HL-60 (cell line): ENCODE data around the gene ODC1.

Experiments
- DNase-seq, 2 experiments: peaks; one replicate each; pipeline ENCODE4 v3.0.0-alpha.2; 2010 to 2020; ENCODE audit warnings: low read depth in 1 of 2, low spot score in 1 of 2
- H3K27ac ChIP-seq: fragments of 250-450 bp; sonication (Bioruptor Pico); replicated peaks from 2 replicates; pipeline ENCODE4 v1.5.1; 2020; ENCODE audit warnings: mild to moderate bottlenecking, moderate library complexity
- H3K27me3 ChIP-seq: fragments of 250-450 bp; sonication (Bioruptor Pico); 2 replicates; pipeline ENCODE4 v1.5.1; 2021; ENCODE audit warnings: mild to moderate bottlenecking, moderate library complexity; ENCODE audit not compliant: insufficient read depth, poor library complexity, severe bottlenecking
- H3K4me3 ChIP-seq: replicated peaks from 2 replicates; pipeline ENCODE4 v1.5.1; 2011; ENCODE audit warnings: mild to moderate bottlenecking, control low read depth, low read length; ENCODE audit not compliant: insufficient read depth
- GABPA ChIP-seq: IDR thresholded peaks from 2 replicates; pipeline ENCODE4 v1.6.1; 2012; ENCODE audit warnings: low read depth
- POLR2AphosphoS5 ChIP-seq: IDR thresholded peaks from 2 replicates; pipeline ENCODE4 v1.6.1; 2012; ENCODE audit warnings: low read depth
- SPI1 ChIP-seq: IDR thresholded peaks from 2 replicates; pipeline ENCODE4 v1.6.1; 2012; ENCODE audit warnings: low read depth, mild to moderate bottlenecking, borderline replicate concordance
- long read RNA-seq: library from polyadenylated mRNA; unstranded; transcript quantifications from one replicate; pipeline ENCODE4 v2.0.0, GENCODE V29; 2020
- TF ChIP-seq, protein P1 (sequence below): IDR thresholded peaks from 2 replicates; pipeline ENCODE4 v1.6.1; 2012; ENCODE audit warnings: low read depth; ENCODE audit not compliant: insufficient replicate concordance
- TF ChIP-seq, protein P2 (sequence below): IDR thresholded peaks from one replicate; pipeline ENCODE4 v1.5.1; 2011; ENCODE audit warnings: low read length, control low read depth, inconsistent platforms; ENCODE audit not compliant: insufficient read depth

The ODC1 gene
- long read RNA-seq, transcript ODC1-201 (12 exons, 2,653 nt) = major isoform, 45 of 68 reads
- long read RNA-seq, partial matches to known transcripts = 8 of 68 reads
- long read RNA-seq, other reads (novel, unspliced or antisense) = 14 of 68 reads

DNA sequence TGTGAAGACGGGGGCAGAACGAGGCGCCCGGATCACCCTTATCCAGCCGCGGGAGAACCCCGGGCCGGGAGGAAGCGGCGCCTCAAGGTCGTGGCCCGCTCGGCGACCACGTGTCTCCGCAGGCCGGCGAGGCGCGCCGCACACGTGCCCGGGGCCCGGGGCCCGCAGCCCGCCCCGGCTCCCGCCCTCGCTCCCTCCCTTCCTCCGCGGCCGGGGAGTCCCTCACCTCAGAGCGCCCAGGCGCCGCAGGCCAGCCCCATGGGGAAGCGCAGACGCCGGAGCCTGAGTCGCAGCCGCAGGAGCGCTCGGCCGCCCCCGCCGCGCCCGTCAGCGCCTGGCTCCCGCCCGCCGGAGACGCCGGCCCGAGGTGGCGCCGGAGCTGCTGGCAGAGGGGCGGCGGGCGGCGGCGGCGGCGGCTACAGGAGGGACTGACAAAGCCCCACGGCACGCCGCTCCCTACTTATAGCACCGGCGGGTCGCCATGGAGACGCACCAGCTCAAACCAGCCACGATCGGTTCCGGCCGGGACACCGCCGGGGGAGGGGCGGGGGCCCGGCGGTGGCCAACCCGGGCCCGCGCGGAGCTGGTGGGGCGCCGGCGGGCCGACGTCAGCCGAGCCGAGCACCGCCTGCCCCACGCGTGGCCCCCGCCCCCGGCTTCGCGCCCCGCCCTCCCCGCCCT is at the start of gene ODC1:
Gene ODC1, minus strand, starts transcription at position 433 of the 681 bp plus-strand sequence. CDS start 3,295 bp downstream, outside the sequence.
- no peak; the same call in 1 of the 2 replicates for TF ChIP-seq GABPA
- TF ChIP-seq, protein P1, sequence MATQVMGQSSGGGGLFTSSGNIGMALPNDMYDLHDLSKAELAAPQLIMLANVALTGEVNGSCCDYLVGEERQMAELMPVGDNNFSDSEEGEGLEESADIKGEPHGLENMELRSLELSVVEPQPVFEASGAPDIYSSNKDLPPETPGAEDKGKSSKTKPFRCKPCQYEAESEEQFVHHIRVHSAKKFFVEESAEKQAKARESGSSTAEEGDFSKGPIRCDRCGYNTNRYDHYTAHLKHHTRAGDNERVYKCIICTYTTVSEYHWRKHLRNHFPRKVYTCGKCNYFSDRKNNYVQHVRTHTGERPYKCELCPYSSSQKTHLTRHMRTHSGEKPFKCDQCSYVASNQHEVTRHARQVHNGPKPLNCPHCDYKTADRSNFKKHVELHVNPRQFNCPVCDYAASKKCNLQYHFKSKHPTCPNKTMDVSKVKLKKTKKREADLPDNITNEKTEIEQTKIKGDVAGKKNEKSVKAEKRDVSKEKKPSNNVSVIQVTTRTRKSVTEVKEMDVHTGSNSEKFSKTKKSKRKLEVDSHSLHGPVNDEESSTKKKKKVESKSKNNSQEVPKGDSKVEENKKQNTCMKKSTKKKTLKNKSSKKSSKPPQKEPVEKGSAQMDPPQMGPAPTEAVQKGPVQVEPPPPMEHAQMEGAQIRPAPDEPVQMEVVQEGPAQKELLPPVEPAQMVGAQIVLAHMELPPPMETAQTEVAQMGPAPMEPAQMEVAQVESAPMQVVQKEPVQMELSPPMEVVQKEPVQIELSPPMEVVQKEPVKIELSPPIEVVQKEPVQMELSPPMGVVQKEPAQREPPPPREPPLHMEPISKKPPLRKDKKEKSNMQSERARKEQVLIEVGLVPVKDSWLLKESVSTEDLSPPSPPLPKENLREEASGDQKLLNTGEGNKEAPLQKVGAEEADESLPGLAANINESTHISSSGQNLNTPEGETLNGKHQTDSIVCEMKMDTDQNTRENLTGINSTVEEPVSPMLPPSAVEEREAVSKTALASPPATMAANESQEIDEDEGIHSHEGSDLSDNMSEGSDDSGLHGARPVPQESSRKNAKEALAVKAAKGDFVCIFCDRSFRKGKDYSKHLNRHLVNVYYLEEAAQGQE = peak; percentile 54
- no peak for TF ChIP-seq SPI1
- H3K27ac ChIP-seq = peak within 1 kb of the TSS; percentile 92
- DNase-seq = peak; percentile 88 to 95

DNA sequence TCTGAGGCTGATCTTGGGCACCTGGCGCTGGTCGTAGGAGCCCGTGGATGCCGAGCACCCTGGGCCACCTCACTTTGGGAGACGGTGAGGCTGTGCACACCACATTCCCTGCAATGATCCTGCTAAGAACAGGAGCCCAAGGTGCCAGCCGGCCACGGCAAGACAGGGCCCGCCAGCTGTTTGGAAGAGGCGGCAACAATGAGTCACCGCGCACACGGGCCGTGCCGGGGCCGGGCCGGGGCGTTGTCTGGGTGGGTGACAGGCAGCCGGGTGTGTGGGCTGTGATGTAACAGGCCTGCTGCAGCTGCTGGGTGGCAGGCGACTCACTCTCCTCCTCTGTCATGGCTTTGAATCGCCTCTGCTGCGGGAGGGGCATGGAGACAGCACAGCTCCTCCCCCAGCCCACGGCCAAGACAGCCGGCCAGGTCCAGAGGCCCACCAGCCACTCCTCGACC is 49.7 kb upstream of the ODC1 start:
- no peak overlapping the region for H3K27ac ChIP-seq
- no peak overlapping the region for H3K4me3 ChIP-seq
- peak; percentile 74 to 80 for DNase-seq

More for the DNA sequence above, at the start of gene ODC1:
- H3K4me3 ChIP-seq = peak within 1 kb of the TSS; percentile 53
- no peaks in the 10 kb centered on the region for H3K27me3 ChIP-seq

DNA sequence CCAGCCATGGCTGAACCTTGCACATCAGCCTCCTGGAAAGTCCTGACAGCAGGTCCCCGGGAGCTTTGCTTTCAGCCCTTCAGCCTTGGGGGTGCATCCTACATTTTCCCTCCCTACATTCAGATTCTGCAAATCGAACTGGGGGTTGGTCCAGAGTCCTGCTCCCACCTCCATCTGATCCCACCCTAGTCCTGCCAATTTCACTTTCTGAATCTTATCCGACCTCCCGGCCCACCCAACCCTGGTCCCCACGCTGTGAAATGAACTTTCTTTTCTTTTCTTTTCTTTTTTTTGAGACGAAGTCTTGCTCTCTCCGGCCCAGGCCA is 47.8 kb upstream of the ODC1 start:
- Histone ChIP-seq H3K4me3 (no peak overlapping the region), H3K27me3 (peaks cover 11% of the 10 kb centered on the region), H3K27ac (no peak overlapping the region)
- TF ChIP-seq, protein P1 = no peak
- TF ChIP-seq, protein P2, sequence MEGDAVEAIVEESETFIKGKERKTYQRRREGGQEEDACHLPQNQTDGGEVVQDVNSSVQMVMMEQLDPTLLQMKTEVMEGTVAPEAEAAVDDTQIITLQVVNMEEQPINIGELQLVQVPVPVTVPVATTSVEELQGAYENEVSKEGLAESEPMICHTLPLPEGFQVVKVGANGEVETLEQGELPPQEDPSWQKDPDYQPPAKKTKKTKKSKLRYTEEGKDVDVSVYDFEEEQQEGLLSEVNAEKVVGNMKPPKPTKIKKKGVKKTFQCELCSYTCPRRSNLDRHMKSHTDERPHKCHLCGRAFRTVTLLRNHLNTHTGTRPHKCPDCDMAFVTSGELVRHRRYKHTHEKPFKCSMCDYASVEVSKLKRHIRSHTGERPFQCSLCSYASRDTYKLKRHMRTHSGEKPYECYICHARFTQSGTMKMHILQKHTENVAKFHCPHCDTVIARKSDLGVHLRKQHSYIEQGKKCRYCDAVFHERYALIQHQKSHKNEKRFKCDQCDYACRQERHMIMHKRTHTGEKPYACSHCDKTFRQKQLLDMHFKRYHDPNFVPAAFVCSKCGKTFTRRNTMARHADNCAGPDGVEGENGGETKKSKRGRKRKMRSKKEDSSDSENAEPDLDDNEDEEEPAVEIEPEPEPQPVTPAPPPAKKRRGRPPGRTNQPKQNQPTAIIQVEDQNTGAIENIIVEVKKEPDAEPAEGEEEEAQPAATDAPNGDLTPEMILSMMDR = no peak
- TF ChIP-seq GABPA = no peak
- no peak for TF ChIP-seq SPI1
- TF ChIP-seq POLR2AphosphoS5 = no peak
- DNase-seq = no peak

More for the DNA sequence above, 49.7 kb upstream of the ODC1 start:
- H3K27me3 ChIP-seq = peaks cover 11% of the 10 kb centered on the region
- no peak for TF ChIP-seq SPI1
- TF ChIP-seq POLR2AphosphoS5 = peak; percentile 84

DNA sequence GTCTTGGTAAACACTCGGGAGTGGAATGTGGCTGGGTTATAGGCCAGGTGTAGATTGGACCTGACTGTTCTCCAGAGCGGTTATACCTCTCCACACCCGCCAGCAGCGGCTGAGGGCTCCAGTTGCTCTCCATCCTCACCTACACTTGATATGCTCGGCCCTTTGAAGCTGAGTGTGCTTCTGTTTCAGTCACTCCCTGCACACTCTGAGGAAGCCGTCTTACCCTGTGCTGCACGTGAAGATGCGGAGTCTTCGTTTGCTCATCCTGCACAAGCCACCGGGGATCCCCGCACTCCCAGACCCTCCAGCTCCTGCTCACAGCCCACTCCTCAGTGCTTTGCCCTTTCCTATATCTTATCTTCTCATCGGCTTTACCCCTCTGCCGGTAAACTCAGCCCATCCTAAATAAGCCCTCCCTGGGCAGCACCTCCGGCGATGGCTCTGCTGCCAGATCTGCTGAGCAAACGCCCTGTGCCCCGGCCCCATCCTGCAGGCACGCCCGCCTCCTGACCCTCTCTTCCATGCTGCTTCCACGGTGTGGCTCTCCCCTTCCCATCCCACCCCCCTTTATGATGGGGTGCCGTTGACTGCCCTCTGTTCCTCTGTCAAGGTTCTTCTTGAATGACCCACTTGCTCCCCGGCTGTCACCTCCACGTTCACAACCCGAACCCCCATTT is 47.3 kb upstream of the ODC1 start:
- no peak overlapping the region for H3K4me3 ChIP-seq
- DNase-seq = no peak
- peaks cover 11% of the 10 kb centered on the region for H3K27me3 ChIP-seq
- H3K27ac ChIP-seq = no peak overlapping the region
- no peak for TF ChIP-seq SPI1
- TF ChIP-seq, protein P1 = no peak
- TF ChIP-seq, protein P2 = no peak
- no peak for TF ChIP-seq POLR2AphosphoS5
- TF ChIP-seq GABPA = no peak
